NT2/D1 (cell line): ENCODE results near the gene PRPF38A.

Experiments
- SUZ12 ChIP-seq: IDR thresholded peaks from 2 replicates; pipeline ENCODE4 v1.6.1; 2011; ENCODE audit not compliant: insufficient read length, insufficient read depth; ENCODE audit errors: extremely low read depth
- YY1 ChIP-seq: IDR thresholded peaks from 2 replicates; pipeline ENCODE4 v1.6.1; 2011; ENCODE audit not compliant: insufficient read length, insufficient read depth
- ZNF274 ChIP-seq: IDR thresholded peaks from 2 replicates; pipeline ENCODE4 v1.6.1; 2011; ENCODE audit warnings: mild to moderate bottlenecking, low read depth, low read length

DNA sequence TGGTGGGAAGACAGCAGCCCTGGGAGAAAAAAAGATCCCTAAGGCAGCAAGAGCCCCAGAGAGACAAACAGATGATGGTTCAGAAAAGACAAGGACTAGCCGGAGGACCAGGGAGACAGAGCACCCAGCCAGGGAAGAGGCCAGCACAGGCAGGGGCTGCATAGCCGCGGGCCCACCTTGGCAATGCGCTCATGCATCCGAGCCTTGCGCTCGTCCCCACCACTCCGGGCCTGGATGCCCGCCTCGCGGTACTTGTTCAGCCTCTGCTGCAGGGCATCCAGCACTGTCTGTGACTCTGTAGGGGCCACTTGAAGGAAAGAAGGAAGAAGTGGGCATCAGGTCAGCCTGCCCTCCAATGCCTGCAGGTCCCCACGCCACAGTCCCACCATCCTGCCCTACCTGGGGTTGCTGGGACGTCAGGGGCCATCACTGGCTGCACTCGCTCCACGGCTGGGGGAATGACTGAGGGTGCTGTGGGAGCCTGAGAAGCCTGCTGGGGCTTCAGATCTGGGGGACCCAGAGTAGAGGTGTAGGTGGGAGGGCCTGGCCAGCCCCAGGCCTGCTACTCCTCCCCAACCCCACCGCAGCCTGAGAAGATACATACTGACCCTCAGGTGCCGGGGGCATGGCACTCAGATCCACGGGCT, 45.4 kb upstream of the PRPF38A start:
- no peak for TF ChIP-seq ZNF274
- no peak for TF ChIP-seq YY1
- no peak for TF ChIP-seq SUZ12
